HG03469 (cell line): ENCODE data around the gene TRPM3.

ENCODE experiments used
- ATAC-seq: cut with Tn5 transposase; IDR thresholded peaks from one replicate; pipeline ENCODE4 v1.9.1; 2021; ENCODE audit warnings: mild to moderate bottlenecking, moderate library complexity, moderate number of reproducible peaks; ENCODE audit not compliant: unreplicated experiment

Gene TRPM3

GRCh38 chr9:70499621-70500020 is 621.8 kb downstream of the TRPM3 start:
- no peak for ATAC-seq

- no peak for ATAC-seq
Measured at GRCh38 chr9:70498866-70499265, 622.6 kb downstream of the TRPM3 start.

GRCh38 chr9:70496244-70496643 is 625.2 kb downstream of the TRPM3 start:
- no peak for ATAC-seq

GRCh38 chr9:70495514-70495913 is 625.9 kb downstream of the TRPM3 start:
- no peak for ATAC-seq

- no peak for ATAC-seq
Measured at GRCh38 chr9:70494221-70494620, 627.2 kb downstream of the TRPM3 start.

GRCh38 chr9:70493029-70493428 is 628.4 kb downstream of the TRPM3 start:
- ATAC-seq = no peak

GRCh38 chr9:70492319-70492777 is 629.1 kb downstream of the TRPM3 start:
- ATAC-seq = no peak

GRCh38 chr9:70491426-70492318 is 629.7 kb downstream of the TRPM3 start:
- no peak for ATAC-seq

- no peak for ATAC-seq
Measured at GRCh38 chr9:70490478-70490877, 630.9 kb downstream of the TRPM3 start.

GRCh38 chr9:70488793-70489105 is 632.7 kb downstream of the TRPM3 start:
- ATAC-seq = no peak

GRCh38 chr9:70488098-70488792 is 633.2 kb downstream of the TRPM3 start:
- ATAC-seq = no peak

GRCh38 chr9:70486127-70486526 is 635.3 kb downstream of the TRPM3 start:
- ATAC-seq = no peak

GRCh38 chr9:70485273-70485858 is 636.1 kb downstream of the TRPM3 start:
- no peak for ATAC-seq

GRCh38 chr9:70484232-70485130 is 636.9 kb downstream of the TRPM3 start:
- peak; percentile 69 for ATAC-seq

- no peak for ATAC-seq
Measured at GRCh38 chr9:70481471-70481870, 640.0 kb downstream of the TRPM3 start.

- no peak for ATAC-seq
Measured at GRCh38 chr9:70480405-70480980, 640.9 kb downstream of the TRPM3 start.

- no peak for ATAC-seq
Measured at GRCh38 chr9:70479880-70480291, 641.5 kb downstream of the TRPM3 start.
